Heart left ventricle (tissue), 16 donors: ENCODE measurements around the gene MACROD1. TPM values are rescaled to one million over a fixed set of nuclear protein-coding genes. Genes with fewer than 3 reads are reported as not detected.

Source experiments
- ATAC-seq, 4 donors: fragments of 200-7000 bp; cut with Tn5 transposase; one replicate each; pipeline ENCODE4 v1.9.1; 2020 to 2022; ENCODE audit warnings: moderate library complexity in 4 of 4, mild to moderate bottlenecking in 3 of 4, moderate number of reproducible peaks in 1 of 4
- DNase-seq, 5 donors: peaks; one replicate each; pipeline ENCODE4 v3.0.0-alpha.2; 2020
- H3K27ac ChIP-seq, 12 donors: fragments of 200-600 bp; sonication (generic) in 4 of 12; one replicate each; pipeline versions ENCODE4 v1.5.0 to v1.8.0; 2016 to 2022; ENCODE audit warnings: mild to moderate bottlenecking in 2 of 12
- H3K27me3 ChIP-seq, 9 donors: fragments of 200-600 bp; sonication (generic) in 2 of 9; one replicate each; pipeline versions ENCODE4 v1.5.1 to v1.8.0; 2016 to 2022; ENCODE audit warnings: mild to moderate bottlenecking in 3 of 9
- H3K36me3 ChIP-seq, 9 donors: fragments of 200-600 bp; sonication (generic) in 2 of 9; one replicate each; pipeline versions ENCODE4 v1.5.0 to v1.8.0; 2018 to 2022; ENCODE audit warnings: mild to moderate bottlenecking in 2 of 9
- H3K4me1 ChIP-seq, 12 donors: fragments of 200-600 bp; sonication (generic) in 4 of 12; one replicate each; pipeline versions ENCODE4 v1.5.0 to v1.8.0; 2016 to 2022; ENCODE audit warnings: mild to moderate bottlenecking in 3 of 12
- H3K4me3 ChIP-seq, 12 donors: fragments of 200-600 bp; sonication (generic) in 4 of 12; one replicate each; pipeline versions ENCODE4 v1.5.0 to v1.8.0; 2017 to 2022; ENCODE audit warnings: mild to moderate bottlenecking in 9 of 12, moderate library complexity in 4 of 12
- H3K9me3 ChIP-seq, 12 donors: fragments of 200-600 bp; sonication (generic) in 4 of 12; one replicate each; pipeline versions ENCODE4 v1.5.0 to v1.8.0; 2016 to 2022; ENCODE audit warnings: mild to moderate bottlenecking in 1 of 12
- POLR2A ChIP-seq, 2 donors: fragments of 450-650 bp; IDR thresholded peaks; one replicate each; pipeline ENCODE4 v1.6.1; 2017; ENCODE audit warnings: antibody characterized with exemption in 2 of 2, mild to moderate bottlenecking in 2 of 2, moderate library complexity in 2 of 2
- WGBS, 4 donors: extraction: QIAGEN DNeasy Blood & Tissue Kit in 2 of 4; methylation state at CpG; one replicate each; pipeline versions ENCODE4 v1.1.5 to v1.1.7; 2013 to 2018; 5-methylcytosine and 5-hydroxymethylcytosine counted together
- intact Hi-C, 10 donors: fragments of 100-400 bp; cut with DNase I; formaldehyde crosslinking; loops; one replicate each; pipeline versions ENCODE4 v1.11.1 to v1.14.2; 2022
- polyA plus RNA-seq, 2 donors: library from polyadenylated mRNA; stranded (reverse); fragments of 200-250 nt; gene quantifications; one replicate each; pipeline ENCODE4 v1.2.3, GENCODE V29; 2013
- total RNA-seq, 9 donors: library from RNA; depleted of rRNA in 2 of 9; stranded (reverse); fragments of >200 nt in 2 of 9; fragmentation: NEBNext Ultra II Directional in 3 of 9; extraction: Animal tissue kit (Norgen Biotek cat#: 25700) in 3 of 9; gene quantifications; one replicate each; pipeline versions ENCODE4 v1.1.0 to v1.2.4, GENCODE V29; 2016 to 2023
- TF ChIP-seq, protein P1 (sequence below), 12 donors: fragments of 200-600 bp; sonication (generic) in 4 of 12; IDR thresholded peaks; one replicate each; pipeline versions ENCODE4 v1.5.0 to v1.8.0; 2018 to 2022; ENCODE audit warnings: antibody characterized with exemption in 12 of 12, mild to moderate bottlenecking in 5 of 12
- donor health status: ischemic (EF 13 %, LVEDD 7.1; RV severe dilation, severe dysfunction).
- donor health status: healthy with polysubstance abuse.
- donor health status: DM: no; HTN: yes; CAD: no.
- donor health status: DM: no; HTN: no; CAD: no.
- donor health status: ischemic (EF 25% LVEDD 6.9; RV normal size, moderate dysfunction).
- donor health status: ischemic (EF 25% LVEDD 5.7; RV mildly dilated, moderate dysfunction).
- donor health status: healthy.
- donor health status: DM: yes; HTN: yes; CAD: no.
- donor health status: ischemic (EF 35%, LVEDD 5.7; RV mildly dilated, moderate dysfunction).
- donor health status: nonischemic (EF 11% LVEDD 7.7; RV severe dilation, severe dysfunction).
- donor health status: DM: yes; HTN: yes; CAD: no.
- donor health status: PGD.
- donor health status: ischemic (EF 29% LVEDD 5.4; RV normal size, mild dysfunction).
- donor health status: nonischemic (EF 23%, LVEDD 6.1; RV moderate dilation, normal function).

The MACROD1 gene
- total and polyA plus RNA-seq, 11 donors = 48.9 to 287 (median 116) TPM

DNA sequence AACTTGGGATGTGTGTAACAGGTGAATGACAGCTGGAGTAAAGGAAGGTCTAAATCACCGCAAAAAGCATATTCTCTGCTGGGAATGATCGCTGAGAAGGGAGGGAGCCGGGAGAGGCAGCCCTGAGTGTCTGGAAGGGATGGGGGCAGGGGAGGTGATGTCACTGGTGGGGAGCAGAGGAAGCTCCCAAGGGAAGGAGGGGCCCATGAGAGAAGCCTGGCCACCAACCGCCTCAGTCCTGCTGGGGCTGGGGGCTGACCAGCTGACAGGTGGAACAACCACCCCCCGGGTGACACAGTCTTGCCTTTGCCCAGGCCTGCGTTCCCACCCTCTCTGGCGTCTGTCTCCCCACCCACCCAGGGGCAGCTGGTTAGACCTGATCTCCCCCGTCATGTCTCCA lies 136.1 kb downstream of the MACROD1 start:
- Histone ChIP-seq H3K4me3 (no peak overlapping the region), H3K4me1 (peaks cover 0 to 15% (median 3%) of the 10 kb centered on the region in 12 donors), H3K27me3 (peaks cover 0 to 17% (median 1%) of the 10 kb centered on the region in 9 donors), H3K27ac (no peak overlapping the region), H3K9me3 (no peaks in the 10 kb centered on the region), H3K36me3 (no peaks in the 10 kb centered on the region)
- WGBS, 4 donors = 73 to 81% (median 78%) methylated on average over 8 of the region's 8 CpGs
- no peak for ATAC-seq
- no peak for DNase-seq
- intact Hi-C loops = no loop called here
- no peak for TF ChIP-seq POLR2A (IDR thresholded peaks at IDR 0.05)
- TF ChIP-seq, protein P1, sequence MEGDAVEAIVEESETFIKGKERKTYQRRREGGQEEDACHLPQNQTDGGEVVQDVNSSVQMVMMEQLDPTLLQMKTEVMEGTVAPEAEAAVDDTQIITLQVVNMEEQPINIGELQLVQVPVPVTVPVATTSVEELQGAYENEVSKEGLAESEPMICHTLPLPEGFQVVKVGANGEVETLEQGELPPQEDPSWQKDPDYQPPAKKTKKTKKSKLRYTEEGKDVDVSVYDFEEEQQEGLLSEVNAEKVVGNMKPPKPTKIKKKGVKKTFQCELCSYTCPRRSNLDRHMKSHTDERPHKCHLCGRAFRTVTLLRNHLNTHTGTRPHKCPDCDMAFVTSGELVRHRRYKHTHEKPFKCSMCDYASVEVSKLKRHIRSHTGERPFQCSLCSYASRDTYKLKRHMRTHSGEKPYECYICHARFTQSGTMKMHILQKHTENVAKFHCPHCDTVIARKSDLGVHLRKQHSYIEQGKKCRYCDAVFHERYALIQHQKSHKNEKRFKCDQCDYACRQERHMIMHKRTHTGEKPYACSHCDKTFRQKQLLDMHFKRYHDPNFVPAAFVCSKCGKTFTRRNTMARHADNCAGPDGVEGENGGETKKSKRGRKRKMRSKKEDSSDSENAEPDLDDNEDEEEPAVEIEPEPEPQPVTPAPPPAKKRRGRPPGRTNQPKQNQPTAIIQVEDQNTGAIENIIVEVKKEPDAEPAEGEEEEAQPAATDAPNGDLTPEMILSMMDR (IDR thresholded peaks at IDR 0.05) = no peak

DNA sequence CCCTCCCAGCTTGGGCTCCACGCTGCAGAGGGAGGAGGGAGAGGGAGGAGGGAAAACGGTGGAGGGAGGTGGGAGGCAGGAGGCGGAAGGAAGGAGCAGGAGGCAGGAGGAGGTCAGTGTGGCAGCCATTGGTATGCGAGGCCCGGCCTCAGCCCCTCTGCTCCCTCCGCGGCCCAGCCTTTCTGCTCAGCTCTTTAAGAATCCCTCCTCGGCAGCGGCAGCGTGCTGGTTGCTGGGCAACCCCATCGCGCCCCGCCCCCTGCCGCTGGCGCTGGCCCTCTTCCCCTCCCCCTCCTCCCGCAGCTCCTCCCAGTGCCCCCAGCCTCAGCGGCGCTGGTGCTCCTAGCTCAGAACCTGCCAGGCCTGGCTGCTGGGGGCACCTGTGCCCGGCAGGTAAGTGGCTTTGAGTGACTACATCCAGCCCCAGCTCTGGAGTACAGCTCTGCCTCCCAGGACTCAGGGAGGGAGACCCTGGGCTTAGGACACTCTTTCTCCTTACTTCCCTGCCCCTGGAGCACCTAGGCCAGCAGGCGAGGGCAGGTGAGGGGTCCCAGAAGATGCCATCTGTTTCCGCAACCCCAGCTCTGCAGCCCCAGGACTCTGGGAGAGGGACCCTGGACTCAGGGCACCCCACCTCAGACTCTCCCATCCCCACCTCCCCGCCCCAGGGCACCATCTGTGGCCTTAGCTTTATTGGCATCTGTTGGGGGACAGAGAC lies 137.4 kb downstream of the MACROD1 start:
- TF ChIP-seq, protein P1 (IDR thresholded peaks at IDR 0.05) = no peak
- no peak for TF ChIP-seq POLR2A (IDR thresholded peaks at IDR 0.05)
- 35 to 56% (median 40%) methylated on average over 20 to 22 of the region's 22 CpGs for WGBS, 4 donors
- Histone ChIP-seq H3K27ac (peak overlapping the region in 1 of 12 donors; percentile 56), H3K9me3 (no peaks in the 10 kb centered on the region), H3K4me1 (peaks cover 0 to 17% (median 4%) of the 10 kb centered on the region in 12 donors), H3K27me3 (peaks cover 0 to 13% (median 0%) of the 10 kb centered on the region in 9 donors), H3K36me3 (no peaks in the 10 kb centered on the region), H3K4me3 (peak overlapping the region in 2 of 12 donors; percentile 1 to 26)
- intact Hi-C loops = no loop called here
- DNase-seq (no peak), ATAC-seq (no peak)

DNA sequence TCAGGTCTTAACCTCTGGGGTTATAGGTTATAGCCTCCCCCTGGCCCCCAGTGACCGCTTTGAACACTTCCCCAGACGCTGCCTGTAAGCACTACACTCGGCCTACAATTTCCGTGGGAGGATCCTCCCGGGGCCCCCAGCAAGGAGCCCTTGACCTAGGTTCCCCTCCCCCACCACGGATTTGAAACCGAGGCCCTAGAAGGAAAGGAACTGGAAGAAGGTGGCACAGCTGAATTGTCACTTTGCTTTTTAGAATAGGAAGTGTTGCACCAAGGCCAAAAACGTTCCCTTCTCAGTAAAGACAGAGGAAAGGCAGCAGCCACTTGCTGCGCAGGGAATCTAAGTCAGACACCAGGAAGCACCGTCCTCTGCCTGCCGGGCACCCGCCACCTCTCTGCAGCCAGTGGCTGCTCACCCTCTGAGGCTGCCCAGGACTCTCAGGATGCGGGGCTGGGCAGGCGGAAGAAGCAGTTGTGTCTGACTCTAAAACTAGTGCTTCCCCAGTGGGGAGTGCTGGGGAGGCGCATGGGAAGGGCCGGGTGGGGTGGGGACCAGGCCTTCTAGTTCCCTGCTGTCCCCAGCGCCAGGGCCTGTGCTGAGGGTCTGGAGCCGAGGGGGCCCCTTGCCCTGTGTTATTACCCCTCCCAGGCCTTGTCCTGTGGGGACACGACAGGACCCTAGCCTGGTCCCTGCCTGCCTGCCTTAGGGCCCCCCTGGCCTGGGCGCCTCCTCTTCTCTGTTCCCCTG lies 138.1 kb downstream of the MACROD1 start:
- Histone ChIP-seq H3K9me3 (no peaks in the 10 kb centered on the region), H3K4me3 (peak overlapping the region in 2 of 12 donors; percentile 1 to 26), H3K27me3 (peaks cover 0 to 13% (median 0%) of the 10 kb centered on the region in 9 donors), H3K27ac (peak overlapping the region in 1 of 12 donors; percentile 56), H3K36me3 (no peaks in the 10 kb centered on the region), H3K4me1 (peaks cover 0 to 17% (median 9%) of the 10 kb centered on the region in 12 donors)
- 53 to 65% (median 59%) methylated on average over 16 to 20 of the region's 20 CpGs for WGBS, 4 donors
- no peak for TF ChIP-seq POLR2A (IDR thresholded peaks at IDR 0.05)
- TF ChIP-seq, protein P1 (IDR thresholded peaks at IDR 0.05) = no peak
- intact Hi-C loops = no loop called here
- ATAC-seq (no peak), DNase-seq (no peak)

DNA sequence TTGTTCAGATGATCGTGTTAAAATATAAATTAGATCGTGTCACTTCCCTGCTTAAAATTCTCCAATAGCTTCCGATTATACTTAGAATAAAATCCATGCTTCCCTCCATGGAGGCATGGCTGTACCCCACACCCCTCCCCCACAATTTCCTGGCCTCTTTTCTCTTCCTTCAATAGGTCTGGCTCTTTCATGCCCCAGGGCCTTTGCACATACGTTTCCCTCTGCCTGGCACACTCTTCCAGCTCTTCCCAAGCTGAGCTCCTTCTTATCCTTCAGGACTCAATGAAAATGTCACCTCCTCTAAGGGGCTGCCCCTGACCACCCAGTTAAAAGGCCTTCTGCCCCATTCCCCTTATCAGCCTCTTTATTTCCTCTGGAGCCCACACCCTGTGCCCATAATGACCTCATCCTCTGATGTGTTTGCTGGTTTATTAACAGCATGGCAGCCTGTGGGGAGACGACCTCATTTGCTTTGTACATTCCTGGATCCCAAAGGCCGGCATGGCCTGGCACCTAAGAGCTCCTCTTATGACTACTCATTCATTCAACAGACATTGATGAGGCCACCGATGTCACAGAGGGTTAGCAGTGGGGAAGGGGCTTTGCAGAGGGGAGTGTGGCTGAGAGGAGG lies 139.2 kb downstream of the MACROD1 start:
- Histone ChIP-seq H3K27me3 (peaks cover 0 to 13% (median 0%) of the 10 kb centered on the region in 9 donors), H3K9me3 (no peaks in the 10 kb centered on the region), H3K36me3 (no peaks in the 10 kb centered on the region), H3K27ac (no peak overlapping the region), H3K4me1 (peaks cover 0 to 21% (median 9%) of the 10 kb centered on the region in 12 donors), H3K4me3 (no peak overlapping the region)
- WGBS, 4 donors = 86 to 91% (median 90%) methylated on average over 7 of the region's 7 CpGs
- no peak for ATAC-seq
- DNase-seq = no peak
- TF ChIP-seq, protein P1 (IDR thresholded peaks at IDR 0.05) = no peak
- TF ChIP-seq POLR2A (IDR thresholded peaks at IDR 0.05) = no peak
- intact Hi-C loops = no loop called here
